ENCODE data around the gene CERS4. TPM values are rescaled to one million over a fixed set of nuclear protein-coding genes. Genes with fewer than 3 reads are reported as not detected.
"Not testable (repeated sequence)": the region's sequence is repeated elsewhere in the genome, so short reads cannot be mapped to it uniquely, and the experiment has no call there.

CERS4 gene
- total RNA-seq, 2 donors from 2014 or later = 170 to 176 TPM

DNA sequence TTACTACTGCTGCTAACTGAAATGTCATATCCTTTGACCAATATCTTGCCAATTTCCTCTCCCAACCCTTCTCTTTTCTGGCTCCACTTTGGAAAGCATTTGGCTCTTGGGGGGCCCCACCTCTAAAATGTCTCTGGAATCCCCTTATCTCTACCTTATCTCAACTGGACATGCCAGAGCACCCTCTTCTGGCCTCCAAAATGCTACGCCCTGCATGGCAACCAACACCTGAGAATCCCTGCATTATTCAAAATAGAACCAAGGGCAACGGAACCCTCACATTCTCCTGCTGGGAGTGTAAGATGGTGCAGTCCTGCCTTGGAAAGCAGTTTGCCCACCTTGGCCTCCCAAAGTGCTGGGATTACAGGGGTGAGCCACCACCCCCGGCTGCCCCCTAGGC, 35.3 kb downstream of the CERS4 start:
- TF ChIP-seq POLR2A (IDR thresholded peaks at IDR 0.05) (no peak), POLR2AphosphoS5 (IDR thresholded peaks at IDR 0.05) (no peak)
- TF ChIP-seq, protein P1, sequence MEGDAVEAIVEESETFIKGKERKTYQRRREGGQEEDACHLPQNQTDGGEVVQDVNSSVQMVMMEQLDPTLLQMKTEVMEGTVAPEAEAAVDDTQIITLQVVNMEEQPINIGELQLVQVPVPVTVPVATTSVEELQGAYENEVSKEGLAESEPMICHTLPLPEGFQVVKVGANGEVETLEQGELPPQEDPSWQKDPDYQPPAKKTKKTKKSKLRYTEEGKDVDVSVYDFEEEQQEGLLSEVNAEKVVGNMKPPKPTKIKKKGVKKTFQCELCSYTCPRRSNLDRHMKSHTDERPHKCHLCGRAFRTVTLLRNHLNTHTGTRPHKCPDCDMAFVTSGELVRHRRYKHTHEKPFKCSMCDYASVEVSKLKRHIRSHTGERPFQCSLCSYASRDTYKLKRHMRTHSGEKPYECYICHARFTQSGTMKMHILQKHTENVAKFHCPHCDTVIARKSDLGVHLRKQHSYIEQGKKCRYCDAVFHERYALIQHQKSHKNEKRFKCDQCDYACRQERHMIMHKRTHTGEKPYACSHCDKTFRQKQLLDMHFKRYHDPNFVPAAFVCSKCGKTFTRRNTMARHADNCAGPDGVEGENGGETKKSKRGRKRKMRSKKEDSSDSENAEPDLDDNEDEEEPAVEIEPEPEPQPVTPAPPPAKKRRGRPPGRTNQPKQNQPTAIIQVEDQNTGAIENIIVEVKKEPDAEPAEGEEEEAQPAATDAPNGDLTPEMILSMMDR (IDR thresholded peaks at IDR 0.05) = no peak
- intact Hi-C loops (cut with DNase I) = no loop called here
- 92% methylated on average over 3 of the region's 3 CpGs for WGBS
- H3K4me3 ChIP-seq = no peak overlapping the region
- DNase-seq (ENCODE audit: low spot score) = no peak
- no peaks in the 10 kb centered on the region for H3K27me3 ChIP-seq (replicated peaks; ENCODE audit: insufficient read depth)
- H3K4me1 ChIP-seq (replicated peaks) = peaks cover 12% of the 10 kb centered on the region
- H3K9me3 ChIP-seq = no peaks in the 10 kb centered on the region
- no peaks in the 10 kb centered on the region for H3K36me3 ChIP-seq
- H3K27ac ChIP-seq = no peak overlapping the region

DNA sequence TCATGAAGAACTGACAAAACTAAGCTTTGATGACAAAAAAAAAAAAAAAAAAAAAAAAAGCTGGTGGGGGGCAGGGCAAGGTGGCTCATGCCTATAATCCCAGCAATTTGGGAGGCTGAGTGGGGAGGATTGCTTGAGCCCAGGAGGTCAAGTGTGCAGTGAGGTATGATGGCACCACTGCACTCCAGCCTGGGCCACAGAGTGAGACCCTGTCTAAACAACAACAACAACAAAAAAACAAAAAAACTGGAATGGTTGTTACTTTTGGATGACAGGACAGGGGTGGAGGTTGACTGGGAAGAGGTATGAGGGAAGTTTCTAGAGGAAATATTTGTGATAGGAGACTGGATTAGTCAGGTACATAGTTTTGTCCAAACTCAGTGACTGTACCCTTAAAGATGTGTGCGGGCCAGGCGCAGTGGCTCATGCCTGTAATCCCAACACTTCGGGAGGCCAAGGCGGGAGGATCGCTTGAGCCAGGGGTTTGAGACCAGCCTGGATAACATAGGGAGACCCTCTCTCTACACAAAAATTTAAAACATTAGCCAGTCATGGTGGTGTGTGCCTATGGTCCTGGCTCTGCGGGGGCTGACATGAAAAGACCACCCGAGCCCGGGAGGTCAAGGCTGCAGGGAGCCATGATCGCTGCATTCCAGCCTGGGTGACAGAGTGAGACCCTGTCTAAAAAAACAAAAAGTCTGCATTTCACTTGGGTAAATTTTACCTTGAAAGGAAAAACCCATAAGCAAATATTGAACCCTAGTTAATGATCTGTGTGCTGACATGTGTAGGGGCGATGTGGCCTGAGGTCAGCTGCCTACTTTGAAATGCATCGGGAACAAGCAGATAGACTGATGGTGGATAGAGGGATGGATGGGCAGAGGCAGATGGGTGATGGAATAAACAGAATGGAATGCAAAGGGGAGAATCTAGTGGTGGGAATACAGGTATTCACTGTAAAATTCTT, 37.0 kb downstream of the CERS4 start:
- DNase-seq (ENCODE audit: low spot score) = no peak
- Histone ChIP-seq H3K27me3 (replicated peaks; ENCODE audit: insufficient read depth) (no peaks in the 10 kb centered on the region), H3K9me3 (no peaks in the 10 kb centered on the region), H3K27ac (no peak overlapping the region), H3K36me3 (no peaks in the 10 kb centered on the region), H3K4me1 (replicated peaks) (peaks cover under 1% of the 10 kb centered on the region), H3K4me3 (no peak overlapping the region)
- WGBS = 78% methylated on average over 11 of the region's 11 CpGs
- intact Hi-C loops (cut with DNase I) = no loop called here
- TF ChIP-seq POLR2AphosphoS5 (IDR thresholded peaks at IDR 0.05) = no peak
- no peak for TF ChIP-seq POLR2A (IDR thresholded peaks at IDR 0.05)
- TF ChIP-seq, protein P1 (IDR thresholded peaks at IDR 0.05) = no peak

DNA sequence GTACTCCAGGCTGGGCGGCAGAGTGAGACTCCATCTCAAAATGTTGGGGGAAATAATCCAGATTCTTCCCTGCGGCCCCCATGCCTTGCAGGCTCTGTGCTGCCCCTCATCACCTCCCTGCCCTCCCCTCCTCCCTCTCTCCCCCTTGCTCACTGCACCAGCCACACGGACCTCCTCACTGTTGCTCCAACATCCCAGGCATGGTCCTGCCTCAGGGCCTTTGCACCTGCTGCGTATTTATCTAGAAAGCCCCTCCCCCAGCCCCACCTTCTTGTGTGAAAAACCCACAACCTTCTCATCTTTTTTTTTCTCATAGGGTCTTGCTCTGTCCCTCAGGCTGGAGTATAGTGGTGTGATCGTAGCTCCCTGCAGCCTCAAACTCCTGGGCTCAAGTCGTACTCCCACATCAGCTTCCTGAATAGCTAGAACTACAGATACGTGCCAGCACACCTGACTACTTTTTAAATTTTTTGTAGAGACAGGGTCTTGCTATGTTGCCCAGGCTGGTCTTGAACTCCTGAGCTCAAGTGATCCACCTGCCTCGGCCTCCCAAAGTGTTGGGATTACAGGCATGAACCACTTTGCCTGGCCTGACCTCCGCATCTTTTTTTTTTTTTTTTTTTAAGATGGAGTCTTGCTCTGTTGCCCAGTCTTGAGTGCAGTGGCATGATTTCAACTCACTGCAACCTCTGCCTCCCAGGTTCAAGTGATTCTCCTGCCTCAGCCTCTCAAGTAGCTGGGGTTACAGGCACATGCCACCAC, 38.1 kb downstream of the CERS4 start:
- 94% methylated on average over 9 of the region's 9 CpGs for WGBS
- H3K27me3 ChIP-seq (replicated peaks; ENCODE audit: insufficient read depth); intact Hi-C loops (cut with DNase I): not testable (repeated sequence)

DNA sequence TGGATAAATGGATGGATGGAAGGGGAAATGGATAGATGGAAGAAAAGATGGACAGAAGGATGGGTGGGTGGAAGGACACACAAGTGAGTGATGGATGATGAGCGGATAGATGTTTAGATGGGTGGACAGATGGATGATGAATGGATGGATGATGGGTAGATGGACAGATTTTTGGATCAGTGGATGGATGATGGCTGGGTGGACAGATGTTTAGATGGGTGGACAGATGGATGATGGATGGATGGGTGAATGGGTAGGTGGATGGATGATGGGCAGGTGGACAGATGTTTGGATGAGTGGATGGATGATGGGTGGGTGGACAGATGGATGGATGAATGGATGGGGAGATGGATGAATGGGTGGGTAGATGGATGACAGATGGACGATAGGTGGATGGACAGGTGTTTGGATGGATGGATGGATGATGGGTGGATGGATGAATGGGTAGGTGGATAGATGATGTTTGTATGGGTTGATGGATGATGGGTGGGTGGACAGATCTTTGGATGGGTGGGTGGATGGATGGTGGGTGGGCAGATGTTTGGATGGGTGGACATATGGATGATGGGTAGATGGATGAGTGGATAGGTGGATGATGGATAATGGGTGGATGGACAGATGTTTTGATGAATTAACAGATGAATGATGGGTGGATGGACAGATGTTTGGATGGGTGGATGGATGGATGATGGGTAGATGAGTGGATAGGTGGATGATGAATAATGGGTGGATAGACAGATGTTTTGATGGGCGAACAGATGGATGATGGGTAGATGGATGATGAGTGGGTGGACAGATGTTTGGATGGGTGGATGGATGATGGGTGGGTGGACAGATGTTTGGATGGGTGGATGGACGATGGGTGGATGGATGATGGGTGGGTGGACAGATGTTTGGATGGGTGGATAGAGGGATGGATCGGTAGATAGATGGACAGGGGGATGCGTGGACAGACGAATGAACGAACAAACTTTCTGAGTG, 39.5 kb downstream of the CERS4 start:
- Histone ChIP-seq H3K36me3 (no peaks in the 10 kb centered on the region), H3K27ac (no peak overlapping the region), H3K27me3 (replicated peaks; ENCODE audit: insufficient read depth) (no peaks in the 10 kb centered on the region), H3K4me1 (replicated peaks) (no peaks in the 10 kb centered on the region), H3K9me3 (no peaks in the 10 kb centered on the region), H3K4me3 (no peak overlapping the region)
- intact Hi-C loops (cut with DNase I) = no loop called here
- DNase-seq (ENCODE audit: low spot score) = no peak
- TF ChIP-seq POLR2AphosphoS5 (IDR thresholded peaks at IDR 0.05) (no peak), POLR2A (IDR thresholded peaks at IDR 0.05) (no peak)
- TF ChIP-seq, protein P1 (IDR thresholded peaks at IDR 0.05) = no peak
- WGBS = 96% methylated on average over 8 of the region's 8 CpGs

More for the DNA sequence above, 38.1 kb downstream of the CERS4 start:
- H3K36me3 ChIP-seq; H3K4me3 ChIP-seq; H3K27ac ChIP-seq; H3K4me1 ChIP-seq (replicated peaks); DNase-seq (ENCODE audit: low spot score); H3K9me3 ChIP-seq: not testable (repeated sequence)

Measured in prostate gland (tissue), 2 donors.